Ascending aorta (tissue), 2 donors: ENCODE results near the gene ATP11A. TPM values are rescaled to one million over a fixed set of nuclear protein-coding genes. Genes with fewer than 3 reads are reported as not detected.

ENCODE experiments used
- DNase-seq, 2 donors: peaks; one replicate each; pipeline ENCODE4 v3.0.0-alpha.2; 2019; ENCODE audit warnings: low spot score in 2 of 2
- H3K27ac ChIP-seq, 2 donors: fragments of 200-600 bp; sonication (generic); one replicate each; pipeline ENCODE4 v1.5.1; 2016 to 2017; ENCODE audit warnings: mild to moderate bottlenecking in 1 of 2
- H3K27me3 ChIP-seq: fragments of 200-600 bp; sonication (generic); one replicate; pipeline ENCODE4 v1.5.1; 2017
- H3K36me3 ChIP-seq, 2 donors: fragments of 200-600 bp; sonication (generic); one replicate each; pipeline ENCODE4 v1.5.1; 2016
- H3K4me1 ChIP-seq, 2 donors: fragments of 200-600 bp; sonication (generic); one replicate each; pipeline ENCODE4 v1.5.1; 2016 to 2017; ENCODE audit warnings: mild to moderate bottlenecking in 1 of 2
- H3K4me3 ChIP-seq, 2 donors: fragments of 200-600 bp; sonication (generic); one replicate each; pipeline ENCODE4 v1.5.1; 2016 to 2017; ENCODE audit warnings: mild to moderate bottlenecking in 1 of 2
- H3K9me3 ChIP-seq, 2 donors: fragments of 200-600 bp; sonication (generic); one replicate each; pipeline ENCODE4 v1.5.1; 2016
- intact Hi-C: fragments of 100-400 bp; cut with DNase I; formaldehyde crosslinking; loops from one replicate; pipeline ENCODE4 v1.15.1; 2023
- total RNA-seq: library from RNA; depleted of rRNA; stranded (reverse); fragments of >200 nt; gene quantifications from one replicate; pipeline ENCODE4 v1.1.0, GENCODE V29; 2016
- TF ChIP-seq, protein P1 (sequence below), 3 experiments: fragments of 200-600 bp in 2 of 3; fragments of 450-650 bp in 1 of 3; sonication (generic) in 2 of 3; IDR thresholded peaks; one replicate each; pipeline ENCODE4 v1.5.1; 2016 to 2019; ENCODE audit warnings: antibody characterized with exemption in 3 of 3, mild to moderate bottlenecking in 1 of 3, moderate library complexity in 1 of 3

The ATP11A gene
- total RNA-seq, 1 donor from 2014 or later: 50.1 TPM

GRCh38 chr13:112647256-112647655 lies 42.6 kb upstream of the ATP11A start:
- H3K4me1 ChIP-seq: no peaks in the 10 kb centered on the region
- TF ChIP-seq, protein P1, sequence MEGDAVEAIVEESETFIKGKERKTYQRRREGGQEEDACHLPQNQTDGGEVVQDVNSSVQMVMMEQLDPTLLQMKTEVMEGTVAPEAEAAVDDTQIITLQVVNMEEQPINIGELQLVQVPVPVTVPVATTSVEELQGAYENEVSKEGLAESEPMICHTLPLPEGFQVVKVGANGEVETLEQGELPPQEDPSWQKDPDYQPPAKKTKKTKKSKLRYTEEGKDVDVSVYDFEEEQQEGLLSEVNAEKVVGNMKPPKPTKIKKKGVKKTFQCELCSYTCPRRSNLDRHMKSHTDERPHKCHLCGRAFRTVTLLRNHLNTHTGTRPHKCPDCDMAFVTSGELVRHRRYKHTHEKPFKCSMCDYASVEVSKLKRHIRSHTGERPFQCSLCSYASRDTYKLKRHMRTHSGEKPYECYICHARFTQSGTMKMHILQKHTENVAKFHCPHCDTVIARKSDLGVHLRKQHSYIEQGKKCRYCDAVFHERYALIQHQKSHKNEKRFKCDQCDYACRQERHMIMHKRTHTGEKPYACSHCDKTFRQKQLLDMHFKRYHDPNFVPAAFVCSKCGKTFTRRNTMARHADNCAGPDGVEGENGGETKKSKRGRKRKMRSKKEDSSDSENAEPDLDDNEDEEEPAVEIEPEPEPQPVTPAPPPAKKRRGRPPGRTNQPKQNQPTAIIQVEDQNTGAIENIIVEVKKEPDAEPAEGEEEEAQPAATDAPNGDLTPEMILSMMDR (IDR thresholded peaks at IDR 0.05): no peak
- intact Hi-C loops: no loop called here
- no peaks in the 10 kb centered on the region for H3K27me3 ChIP-seq
- no peaks in the 10 kb centered on the region for H3K9me3 ChIP-seq
- no peak overlapping the region for H3K27ac ChIP-seq
- DNase-seq: no peak
- no peaks in the 10 kb centered on the region for H3K36me3 ChIP-seq
- no peak overlapping the region for H3K4me3 ChIP-seq

- no peaks in the 10 kb centered on the region for H3K4me1 ChIP-seq
- intact Hi-C loops: no loop called here
- H3K4me3 ChIP-seq: no peak overlapping the region
- no peaks in the 10 kb centered on the region for H3K36me3 ChIP-seq
- TF ChIP-seq, protein P1 (IDR thresholded peaks at IDR 0.05): no peak
- DNase-seq: no peak
- H3K27ac ChIP-seq: no peak overlapping the region
- H3K27me3 ChIP-seq: no peaks in the 10 kb centered on the region
- no peaks in the 10 kb centered on the region for H3K9me3 ChIP-seq
Observed at GRCh38 chr13:112648101-112648500, 41.7 kb upstream of the ATP11A start.

GRCh38 chr13:112648966-112649690 lies 40.7 kb upstream of the ATP11A start:
- no peak for DNase-seq
- Histone ChIP-seq H3K9me3 (no peaks in the 10 kb centered on the region), H3K4me3 (no peak overlapping the region), H3K36me3 (no peaks in the 10 kb centered on the region), H3K27ac (no peak overlapping the region), H3K27me3 (no peaks in the 10 kb centered on the region), H3K4me1 (no peaks in the 10 kb centered on the region)
- TF ChIP-seq, protein P1 (IDR thresholded peaks at IDR 0.05): no peak
- intact Hi-C loops: no loop called here

GRCh38 chr13:112651311-112651710 lies 38.5 kb upstream of the ATP11A start:
- Histone ChIP-seq H3K9me3 (no peaks in the 10 kb centered on the region), H3K27me3 (no peaks in the 10 kb centered on the region), H3K27ac (no peak overlapping the region), H3K36me3 (no peaks in the 10 kb centered on the region), H3K4me1 (no peaks in the 10 kb centered on the region), H3K4me3 (no peak overlapping the region)
- no peak for DNase-seq
- TF ChIP-seq, protein P1 (IDR thresholded peaks at IDR 0.05): no peak
- intact Hi-C loops: no loop called here

DNA sequence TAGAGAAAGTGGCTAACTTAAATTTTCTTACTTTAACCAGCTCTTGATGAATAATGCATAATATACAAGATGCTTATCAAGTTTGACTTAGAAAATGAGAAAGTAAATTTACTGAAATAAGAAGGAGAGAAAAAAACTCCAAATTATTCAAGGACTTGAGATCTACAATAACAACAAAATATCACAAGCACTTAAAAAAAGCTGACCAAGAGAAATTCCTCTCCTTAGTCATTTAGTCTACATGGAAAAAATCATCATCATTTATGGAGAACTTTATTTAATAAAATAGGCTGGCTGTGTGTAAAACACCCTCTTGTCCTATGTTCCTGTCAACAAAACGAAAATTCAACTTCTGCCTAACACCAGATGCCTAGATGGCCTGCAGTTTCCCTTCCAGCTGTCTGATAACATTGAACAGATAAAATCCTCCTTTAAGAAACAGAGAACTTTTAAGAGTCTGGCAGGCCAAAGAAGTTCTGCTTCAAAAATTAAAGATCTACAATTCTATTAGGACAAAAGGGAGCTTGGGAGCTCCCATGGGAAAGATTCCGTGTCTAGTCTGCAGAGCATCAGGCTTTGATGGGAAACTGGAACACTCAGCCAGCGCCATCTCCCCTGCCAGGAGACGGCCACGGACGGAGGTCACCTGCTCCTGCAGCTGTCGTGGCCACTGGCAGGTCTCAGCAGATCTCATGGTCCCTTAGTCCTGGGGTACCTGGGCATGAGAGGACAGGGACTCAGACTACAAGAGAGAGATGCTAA lies 37.9 kb upstream of the ATP11A start:
- intact Hi-C loops: no loop called here
- TF ChIP-seq, protein P1 (IDR thresholded peaks at IDR 0.05): no peak
- no peaks in the 10 kb centered on the region for H3K27me3 ChIP-seq
- no peak overlapping the region for H3K27ac ChIP-seq
- H3K4me1 ChIP-seq: no peaks in the 10 kb centered on the region
- no peaks in the 10 kb centered on the region for H3K36me3 ChIP-seq
- H3K9me3 ChIP-seq: no peaks in the 10 kb centered on the region
- no peak overlapping the region for H3K4me3 ChIP-seq
- DNase-seq: no peak
